Suprapubic skin (tissue), 3 donors: ENCODE measurements around the gene FAM9C.

Experiments used
- CTCF ChIP-seq, 2 donors: fragments of 200-600 bp in 1 of 2; fragments of 450-650 bp in 1 of 2; sonication (generic) in 1 of 2; IDR thresholded peaks; one replicate each; pipeline ENCODE4 v1.5.1; 2016 to 2019; ENCODE audit warnings: antibody characterized with exemption in 2 of 2, mild to moderate bottlenecking in 1 of 2, moderate library complexity in 1 of 2
- POLR2A ChIP-seq, 2 donors: fragments of 450-650 bp; IDR thresholded peaks; one replicate each; pipeline ENCODE4 v1.6.1; 2017; ENCODE audit warnings: antibody characterized with exemption in 2 of 2, mild to moderate bottlenecking in 2 of 2, moderate library complexity in 2 of 2

- TF ChIP-seq CTCF (IDR thresholded peaks at IDR 0.05): no peak
- no peak for TF ChIP-seq POLR2A (IDR thresholded peaks at IDR 0.05)
Measured at GRCh38 chrX:13068651-13069050, 24.2 kb upstream of the FAM9C start.
